GM19467 (cell line): ENCODE results near the gene TMEM232.
"Not testable (repeated sequence)": the region's sequence is repeated elsewhere in the genome, so short reads cannot be mapped to it uniquely, and the experiment has no call there.

Experiments
- ATAC-seq: cut with Tn5 transposase; IDR thresholded peaks from one replicate; pipeline ENCODE4 v1.9.1; 2021; ENCODE audit warnings: mild to moderate bottlenecking, moderate library complexity; ENCODE audit not compliant: unreplicated experiment

TMEM232 gene

DNA sequence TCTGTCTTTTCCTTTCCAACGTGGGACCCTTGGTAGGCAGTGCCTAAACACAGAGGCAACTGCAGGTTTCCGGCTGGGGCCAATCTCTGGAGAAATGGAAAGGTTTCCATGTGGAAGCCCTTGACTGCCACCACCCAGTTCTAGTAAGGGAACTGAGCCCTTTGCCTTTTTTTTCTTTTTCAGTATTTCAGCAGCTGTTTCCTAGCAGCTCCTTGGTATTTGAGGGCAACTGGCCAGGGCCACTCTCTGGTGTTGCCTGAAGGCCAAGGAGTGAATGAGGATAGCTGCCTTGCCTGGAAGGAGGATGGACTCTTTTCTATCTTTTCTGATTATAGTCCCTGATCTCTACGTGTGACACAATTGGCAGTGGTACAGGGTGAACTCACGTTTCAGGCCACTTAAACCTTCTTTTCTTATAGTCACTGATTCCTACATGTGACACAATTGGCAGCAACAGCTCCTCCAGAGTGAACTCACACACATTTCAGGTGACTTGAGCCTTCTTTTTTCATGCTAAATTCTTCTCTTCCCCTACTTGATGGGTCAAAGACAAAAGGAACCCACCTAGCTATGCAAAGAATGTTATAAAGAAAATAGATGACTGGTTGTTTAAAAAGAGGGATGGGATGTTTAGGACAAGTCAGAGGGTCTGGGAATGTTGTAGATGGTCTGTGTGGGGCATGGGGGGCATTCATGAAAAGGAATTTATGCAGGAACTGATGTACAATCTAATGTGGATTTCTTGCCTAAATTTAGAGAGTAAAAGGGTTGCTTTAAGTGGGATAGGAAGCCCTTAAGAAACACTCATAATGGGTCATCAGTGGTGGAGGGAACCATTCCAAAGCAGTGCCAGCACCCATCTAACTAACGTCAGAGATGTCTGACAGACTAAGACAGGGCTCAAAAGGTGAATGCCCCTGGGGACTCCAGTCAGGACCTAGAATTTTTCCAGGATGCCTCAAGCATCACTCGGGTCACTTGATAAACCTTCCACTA lies 190.1 kb downstream of the TMEM232 start:
- ATAC-seq, result no peak

GRCh38 chr5:110535146-110535545 lies 191.3 kb downstream of the TMEM232 start:
- ATAC-seq, result not testable (repeated sequence)

GRCh38 chr5:110525762-110526161 lies 200.7 kb downstream of the TMEM232 start:
- ATAC-seq, result no peak

- ATAC-seq, result no peak
These were observed 209.1 kb downstream of the TMEM232 start for GRCh38 chr5:110517396-110517795.

DNA sequence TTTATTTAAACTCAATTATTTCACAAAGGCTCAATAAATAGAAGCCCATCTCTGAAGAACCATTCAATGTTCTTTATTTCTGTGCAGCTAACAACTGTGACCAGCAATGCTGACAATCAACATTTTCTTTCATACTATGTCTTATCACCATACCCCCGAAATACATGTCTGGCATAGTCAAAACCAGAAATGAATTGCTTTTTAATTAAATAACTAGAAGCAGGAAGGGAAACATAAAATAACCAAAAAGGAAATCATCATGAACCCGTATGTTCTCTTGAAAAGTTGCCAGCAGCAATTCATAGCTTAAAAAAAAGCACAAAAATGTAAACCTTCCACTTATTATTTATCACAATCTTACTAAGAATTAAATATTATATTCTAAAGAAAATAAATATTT lies 212.4 kb downstream of the TMEM232 start:
- no peak for ATAC-seq

GRCh38 chr5:110512266-110512665 lies 214.2 kb downstream of the TMEM232 start:
- ATAC-seq, result no peak

DNA sequence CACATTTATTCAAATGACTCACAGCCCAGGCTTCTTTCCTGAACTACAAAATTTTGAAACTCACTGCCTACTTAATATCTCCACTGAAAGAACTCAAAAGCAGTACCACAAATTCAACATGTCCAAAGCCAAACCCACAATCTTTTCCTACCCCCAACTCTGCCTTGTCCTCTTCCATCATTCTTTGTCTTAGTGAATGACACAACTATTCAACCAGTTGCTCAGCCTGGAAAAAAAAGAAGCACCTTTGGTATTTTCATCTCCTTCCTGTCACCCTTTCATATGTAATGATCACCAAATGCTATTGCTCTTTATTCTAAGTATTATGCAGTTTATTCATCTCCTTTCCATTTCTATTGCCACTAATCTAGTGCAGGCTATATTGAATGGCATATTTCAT lies 216.3 kb downstream of the TMEM232 start:
- ATAC-seq, result no peak

DNA sequence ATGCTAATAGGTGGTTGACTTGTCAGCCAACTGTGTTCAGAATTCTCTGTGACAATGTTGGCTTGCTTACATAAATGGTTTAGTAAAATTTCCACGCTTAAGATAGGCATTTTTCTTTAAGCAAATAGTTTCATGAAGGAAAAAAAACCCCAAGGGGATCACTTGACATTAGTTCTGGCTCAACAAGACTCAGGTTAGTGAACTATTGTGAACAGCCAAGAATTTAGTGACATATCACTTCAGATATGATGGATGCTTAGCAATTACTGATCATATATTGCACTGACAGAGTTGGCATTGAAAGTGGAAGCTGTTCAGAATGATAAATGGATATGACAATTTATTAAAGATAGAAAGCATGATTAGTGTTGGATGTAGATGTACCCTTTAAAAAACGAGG lies 218.5 kb downstream of the TMEM232 start:
- ATAC-seq, result no peak

DNA sequence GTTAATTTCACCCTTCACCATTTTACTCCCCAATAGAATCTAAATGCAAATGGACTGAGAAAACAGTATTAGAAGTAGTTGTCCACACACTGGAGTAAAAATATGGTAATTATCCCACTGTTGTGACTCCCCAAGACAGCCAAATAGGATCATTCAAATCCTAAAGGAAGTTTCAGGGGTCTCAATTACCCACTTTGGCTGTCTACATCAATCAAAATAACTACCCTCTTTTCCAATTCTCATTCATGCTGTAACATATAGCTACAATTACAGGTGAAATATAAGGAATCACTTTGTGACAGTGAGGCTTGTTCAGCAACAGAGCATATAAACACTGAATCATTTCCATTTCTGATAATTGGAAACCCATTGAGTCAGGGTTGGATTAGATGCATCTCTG lies 220.1 kb downstream of the TMEM232 start:
- ATAC-seq, result no peak

DNA sequence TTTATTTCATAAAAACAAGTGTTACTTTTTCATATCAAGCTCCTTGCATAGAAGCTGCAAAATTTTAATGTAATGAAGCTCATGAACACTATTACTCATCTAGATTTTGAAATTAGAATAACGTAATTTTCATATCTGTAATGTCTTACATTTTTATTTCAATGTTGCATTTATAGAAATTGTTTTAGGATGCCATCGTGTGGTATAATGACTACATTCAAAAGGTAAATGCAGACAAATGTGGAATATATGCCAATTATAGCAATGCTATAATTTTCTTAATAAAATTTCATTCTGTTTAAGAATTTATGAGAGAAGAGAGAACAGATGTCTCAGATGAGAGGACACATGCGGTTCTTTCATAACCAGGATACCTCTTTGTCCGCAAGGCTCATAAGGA lies 230.2 kb downstream of the TMEM232 start:
- no peak for ATAC-seq

DNA sequence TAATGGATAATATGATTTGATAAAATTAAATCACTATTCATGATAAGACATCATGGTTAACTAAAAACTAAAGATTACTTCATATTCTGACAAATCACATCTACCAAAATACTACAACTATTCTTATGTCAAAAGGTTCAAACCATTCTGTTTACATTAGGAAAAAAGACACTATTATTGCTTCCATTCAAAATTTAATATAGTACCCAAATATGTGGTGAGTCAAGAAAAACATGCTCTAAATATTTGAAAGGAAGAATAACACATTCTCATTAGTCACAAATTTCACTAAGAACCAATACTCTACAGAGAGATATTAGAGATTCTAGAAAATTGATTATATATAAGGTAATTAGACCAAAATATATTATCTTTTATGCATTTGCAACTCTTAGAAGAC lies 234.0 kb downstream of the TMEM232 start:
- ATAC-seq, result no peak

- ATAC-seq, result no peak
These were observed 247.6 kb downstream of the TMEM232 start for GRCh38 chr5:110478895-110479294.

DNA sequence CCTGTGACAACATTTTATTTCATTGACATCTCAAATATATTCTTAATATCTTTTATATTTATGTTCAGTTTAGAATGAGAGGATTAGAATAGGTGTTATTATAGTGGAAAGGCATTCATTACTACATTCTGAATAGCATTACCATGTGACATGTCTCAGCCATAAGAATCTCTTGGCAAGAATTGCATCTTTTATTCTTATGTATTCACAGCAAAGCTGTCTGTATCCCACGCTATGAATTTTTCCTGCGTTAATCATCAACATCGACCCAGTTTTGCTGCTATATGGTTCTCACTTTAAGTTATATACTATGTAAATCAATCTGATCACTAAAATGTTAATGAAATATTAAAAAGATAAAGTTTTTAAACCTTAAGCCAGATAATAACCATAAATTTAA lies 248.6 kb downstream of the TMEM232 start:
- ATAC-seq, result no peak

DNA sequence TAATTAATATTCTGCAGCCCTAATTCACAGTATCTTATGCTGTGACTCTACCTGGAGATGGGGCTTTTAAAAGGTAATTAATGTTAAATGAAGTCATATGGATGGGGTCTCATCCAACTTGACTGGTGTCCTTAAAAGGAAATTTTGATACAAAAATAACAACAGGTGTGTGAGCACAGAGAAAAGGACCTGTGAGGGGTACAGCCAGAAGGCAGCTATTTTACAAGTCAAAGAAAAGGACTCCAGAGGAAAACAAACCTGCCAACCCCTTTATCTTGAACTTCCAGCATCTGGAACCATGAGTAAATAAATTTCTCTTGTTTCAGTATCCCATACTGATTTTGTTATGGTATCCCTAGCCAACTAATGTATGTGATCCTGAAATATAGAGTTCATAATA lies 250.3 kb downstream of the TMEM232 start:
- no peak for ATAC-seq

DNA sequence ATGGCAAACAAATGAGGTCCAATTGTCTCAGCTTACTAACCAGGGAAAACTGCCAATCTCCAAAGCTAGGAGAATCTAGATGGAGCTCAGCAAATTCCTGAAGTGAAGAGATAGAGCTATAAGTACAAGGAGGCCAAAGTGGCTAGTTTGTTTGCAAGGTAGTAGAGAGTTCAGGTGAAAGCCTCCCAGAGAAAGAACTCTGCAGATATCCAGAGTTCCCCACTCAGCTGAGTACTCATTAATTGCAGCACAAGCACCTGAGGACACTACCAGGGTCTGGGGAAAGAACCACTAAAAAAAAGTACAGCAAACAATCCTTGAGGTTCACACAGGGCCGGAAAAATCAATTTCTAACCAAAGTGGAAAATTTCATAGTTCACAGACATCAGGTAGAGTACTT lies 250.9 kb downstream of the TMEM232 start:
- ATAC-seq, result no peak

GRCh38 chr5:110469486-110469885 lies 257.0 kb downstream of the TMEM232 start:
- ATAC-seq, result no peak

GRCh38 chr5:110463106-110463505 lies 263.4 kb downstream of the TMEM232 start:
- ATAC-seq, result no peak

- no peak for ATAC-seq
These were observed 265.6 kb downstream of the TMEM232 start for GRCh38 chr5:110460837-110461236.

DNA sequence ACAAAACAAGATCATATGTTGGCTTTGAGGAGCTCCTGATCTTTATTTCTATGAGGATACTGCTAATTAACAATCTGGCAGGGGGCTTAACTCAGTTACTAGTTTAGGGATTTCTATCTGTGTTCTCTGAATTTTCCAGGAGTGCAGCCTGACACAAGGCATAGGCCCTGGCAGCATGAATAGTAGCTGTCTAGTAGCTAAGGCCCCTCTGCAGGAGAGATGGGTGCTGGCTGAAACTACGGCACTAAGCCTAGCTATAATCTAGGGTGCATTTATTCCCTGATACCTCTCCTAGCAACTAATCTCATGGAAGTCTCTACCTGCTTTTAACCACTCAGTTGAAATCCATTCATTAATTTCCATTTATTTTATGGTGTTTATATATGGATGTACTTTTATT lies 268.2 kb downstream of the TMEM232 start:
- no peak for ATAC-seq

GRCh38 chr5:110442856-110443255 lies 283.6 kb downstream of the TMEM232 start:
- no peak for ATAC-seq

GRCh38 chr5:110441035-110441434 lies 285.4 kb downstream of the TMEM232 start:
- no peak for ATAC-seq

- ATAC-seq, result no peak
These were observed 286.4 kb downstream of the TMEM232 start for GRCh38 chr5:110440058-110440457.

DNA sequence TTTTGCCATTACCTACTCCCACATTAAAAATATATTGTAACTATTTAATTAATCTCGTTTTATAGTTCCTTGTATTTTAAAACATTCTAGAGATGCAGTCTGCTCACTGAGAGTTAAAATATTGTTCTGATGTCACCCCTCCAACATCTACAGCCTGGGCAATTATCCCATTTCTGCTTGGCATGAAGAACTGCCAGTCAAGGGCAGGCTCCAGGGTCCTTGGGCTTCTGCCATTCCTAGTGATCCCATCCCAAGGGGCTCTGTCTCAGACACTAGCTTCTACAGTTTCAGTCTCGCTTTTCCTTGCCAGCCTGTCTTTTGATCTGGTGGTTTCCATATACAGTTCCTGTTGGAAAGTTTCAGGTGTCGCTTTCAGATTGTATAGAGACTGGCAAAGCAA lies 287.2 kb downstream of the TMEM232 start:
- ATAC-seq, result no peak
